Kidney epithelial cell (primary cell): Measurements from ENCODE around the gene OPN1MW. TPM values are rescaled to one million over a fixed set of nuclear protein-coding genes. Genes with fewer than 3 reads are reported as not detected.
"Not testable (repeated sequence)": the region's sequence is repeated elsewhere in the genome, so short reads cannot be mapped to it uniquely, and the experiment has no call there.

ENCODE experiments used
- DNase-seq: peaks from one replicate; pipeline ENCODE4 v3.0.0-alpha.2; 2010; ENCODE audit warnings: low read depth
- H3K27me3 ChIP-seq: 2 replicates; pipeline ENCODE4 v1.6.0; 2011; ENCODE audit warnings: low read length; ENCODE audit not compliant: control insufficient read depth, insufficient read depth
- H3K36me3 ChIP-seq: 2 replicates; pipeline ENCODE4 v1.5.1; 2011; ENCODE audit warnings: low read length; ENCODE audit not compliant: control insufficient read depth, insufficient read depth
- H3K4me3 ChIP-seq: 2 replicates; pipeline ENCODE4 v1.5.1; 2011; ENCODE audit warnings: low read depth, mild to moderate bottlenecking, control low read depth, low read length
- total RNA-seq: library from RNA; depleted of rRNA; stranded (reverse); fragments of >200 nt; gene quantifications from 2 replicates; pipeline ENCODE4 v1.2.3, GENCODE V29; 2015
- TF ChIP-seq, protein P1 (sequence below): IDR thresholded peaks from 2 replicates; pipeline ENCODE4 v1.5.1; 2011; ENCODE audit warnings: mild to moderate bottlenecking, moderate library complexity, low read length, control low read depth, inconsistent platforms; ENCODE audit not compliant: insufficient read depth, poor library complexity, severe bottlenecking

The OPN1MW gene
- not detected in 2 replicates for total RNA-seq

- not testable (repeated sequence) for H3K27me3 ChIP-seq, H3K36me3 ChIP-seq
These were observed at the start of gene OPN1MW for GRCh38 chrX:154182296-154182695. Gene OPN1MW (plus strand): TSS chrX:154182596. CDS start chrX:154182678, 82 bp downstream.

GRCh38 chrX:154135458-154136229, 46.8 kb upstream of the OPN1MW start:
- TF ChIP-seq, protein P1, sequence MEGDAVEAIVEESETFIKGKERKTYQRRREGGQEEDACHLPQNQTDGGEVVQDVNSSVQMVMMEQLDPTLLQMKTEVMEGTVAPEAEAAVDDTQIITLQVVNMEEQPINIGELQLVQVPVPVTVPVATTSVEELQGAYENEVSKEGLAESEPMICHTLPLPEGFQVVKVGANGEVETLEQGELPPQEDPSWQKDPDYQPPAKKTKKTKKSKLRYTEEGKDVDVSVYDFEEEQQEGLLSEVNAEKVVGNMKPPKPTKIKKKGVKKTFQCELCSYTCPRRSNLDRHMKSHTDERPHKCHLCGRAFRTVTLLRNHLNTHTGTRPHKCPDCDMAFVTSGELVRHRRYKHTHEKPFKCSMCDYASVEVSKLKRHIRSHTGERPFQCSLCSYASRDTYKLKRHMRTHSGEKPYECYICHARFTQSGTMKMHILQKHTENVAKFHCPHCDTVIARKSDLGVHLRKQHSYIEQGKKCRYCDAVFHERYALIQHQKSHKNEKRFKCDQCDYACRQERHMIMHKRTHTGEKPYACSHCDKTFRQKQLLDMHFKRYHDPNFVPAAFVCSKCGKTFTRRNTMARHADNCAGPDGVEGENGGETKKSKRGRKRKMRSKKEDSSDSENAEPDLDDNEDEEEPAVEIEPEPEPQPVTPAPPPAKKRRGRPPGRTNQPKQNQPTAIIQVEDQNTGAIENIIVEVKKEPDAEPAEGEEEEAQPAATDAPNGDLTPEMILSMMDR: no peak
- no peak overlapping the region for H3K4me3 ChIP-seq
- H3K36me3 ChIP-seq: no peaks in the 10 kb centered on the region
- no peaks in the 10 kb centered on the region for H3K27me3 ChIP-seq
- peak; percentile 14 for DNase-seq

More at GRCh38 chrX:154182296-154182695, at the start of gene OPN1MW:
- not testable (repeated sequence) for DNase-seq, H3K4me3 ChIP-seq

GRCh38 chrX:154136627-154137161, 45.7 kb upstream of the OPN1MW start:
- TF ChIP-seq, protein P1: peak; percentile 43
- Histone ChIP-seq H3K36me3 (no peaks in the 10 kb centered on the region), H3K4me3 (peak overlapping the region; percentile 20), H3K27me3 (no peaks in the 10 kb centered on the region)
- DNase-seq: no peak

DNA sequence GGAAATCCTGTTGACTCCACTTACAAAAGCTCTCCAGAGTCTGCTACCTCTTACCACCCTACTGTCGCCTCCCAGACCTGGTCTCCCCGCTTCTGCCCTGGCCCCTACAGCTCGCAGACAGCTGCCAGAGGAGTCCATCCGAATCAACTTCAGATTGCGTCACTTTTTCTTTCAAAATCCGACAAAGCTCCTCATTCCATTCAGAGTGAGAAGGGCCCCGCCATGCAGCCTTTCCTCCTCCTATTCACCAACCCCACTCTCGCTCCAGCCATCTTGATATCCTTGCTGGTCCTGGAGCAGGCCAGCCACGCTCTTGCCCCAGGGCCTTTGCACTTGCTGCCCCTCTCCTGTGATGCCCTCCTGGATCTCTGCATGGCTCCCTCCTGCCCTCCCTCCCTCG, 43.5 kb upstream of the OPN1MW start:
- no peak for DNase-seq
- H3K4me3 ChIP-seq: no peak overlapping the region
- H3K36me3 ChIP-seq: no peaks in the 10 kb centered on the region
- TF ChIP-seq, protein P1: no peak
- H3K27me3 ChIP-seq: no peaks in the 10 kb centered on the region

GRCh38 chrX:154140206-154140605, 42.2 kb upstream of the OPN1MW start:
- no peak for DNase-seq
- H3K27me3 ChIP-seq: no peaks in the 10 kb centered on the region
- TF ChIP-seq, protein P1: no peak
- no peak overlapping the region for H3K4me3 ChIP-seq
- H3K36me3 ChIP-seq: no peaks in the 10 kb centered on the region

GRCh38 chrX:154140742-154141141, 41.7 kb upstream of the OPN1MW start:
- no peaks in the 10 kb centered on the region for H3K27me3 ChIP-seq
- DNase-seq: no peak
- no peaks in the 10 kb centered on the region for H3K36me3 ChIP-seq
- TF ChIP-seq, protein P1: no peak
- H3K4me3 ChIP-seq: no peak overlapping the region
